K562 (cell line): ENCODE data around the gene AMN1. TPM values are rescaled to one million over a fixed set of nuclear protein-coding genes. Genes with fewer than 3 reads are reported as not detected.

ENCODE experiments used
- DACH1 ChIP-seq: fragments of 450-650 bp; IDR thresholded peaks from 2 replicates; pipeline ENCODE4 v1.6.1; 2018; ENCODE audit not compliant: partially characterized antibody
- polyA plus RNA-seq, 8 experiments: library from polyadenylated mRNA; depleted of rRNA in 4 of 8; stranded (reverse) in 5 of 8; unstranded in 3 of 8; fragments of >200 nt; fragmentation: Nextera tagmentation in 2 of 8; fragmentation: Illumina TruSeq in 1 of 8; extraction: Ambion mirVana in 2 of 8; extraction: Trizol in 1 of 8; gene quantifications; 2 replicates each; pipeline versions ENCODE4 v1.2.1 to v1.2.3, GENCODE V29; 2011 to 2014; ENCODE audit warnings: inconsistent platforms in 1 of 8, missing spikeins in 1 of 8
- total RNA-seq, 7 experiments: library from RNA; depleted of rRNA in 6 of 7; stranded (reverse); fragments of >200 nt in 6 of 7; fragmentation: Illumina TruSeq in 2 of 7; extraction: Trizol in 2 of 7; gene quantifications; 2 replicates each; pipeline versions ENCODE4 v1.2.1 to v1.2.3, GENCODE V29; 2011 to 2021; ENCODE audit warnings: low replicate concordance in 1 of 7
- TF ChIP-seq, protein P1 (sequence below): fragments of 200-600 bp; sonication (generic); IDR thresholded peaks from one replicate; pipeline ENCODE4 v1.6.1; 2012; ENCODE audit warnings: mild to moderate bottlenecking, low read depth, low read length, inconsistent platforms
- TF ChIP-seq, protein P2 (sequence below): fragments of 450-650 bp; IDR thresholded peaks from 2 replicates; pipeline ENCODE4 v1.6.1; 2018; ENCODE audit not compliant: partially characterized antibody

AMN1 gene
- total and polyA plus RNA-seq, 9 of the 15 experiments (the other 6 are each of a cell fraction or from before 2014, with no cell fraction given), result 5.2 to 27.6 (median 13.0) TPM

DNA sequence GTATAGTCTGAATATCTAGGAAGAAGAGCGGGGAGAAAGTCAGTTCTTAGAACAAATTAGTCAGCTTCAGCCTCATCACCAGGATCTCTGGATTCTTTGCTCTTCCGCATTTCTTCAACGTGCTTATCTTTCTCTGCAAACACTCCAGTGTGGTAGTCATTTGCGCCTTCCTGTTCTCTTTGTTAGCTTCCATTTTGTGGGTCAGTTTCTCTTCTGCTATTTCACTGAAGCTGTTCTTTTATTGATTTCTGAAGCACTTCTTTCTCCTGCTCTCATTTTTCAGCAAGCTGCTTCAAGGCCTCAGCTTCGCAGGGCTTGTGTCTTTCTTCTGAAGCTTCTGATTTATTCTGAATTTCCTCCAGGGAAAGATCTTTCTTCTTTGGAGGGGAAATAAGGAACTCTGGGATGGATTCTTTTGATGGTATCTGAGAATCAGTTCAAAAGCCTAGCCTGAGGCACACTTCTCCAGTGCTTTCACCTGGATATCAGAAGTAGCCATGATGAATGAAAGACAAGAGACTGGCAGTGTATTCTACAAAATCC, 13.5 kb downstream of the AMN1 start (continued):
- TF ChIP-seq, protein P1, sequence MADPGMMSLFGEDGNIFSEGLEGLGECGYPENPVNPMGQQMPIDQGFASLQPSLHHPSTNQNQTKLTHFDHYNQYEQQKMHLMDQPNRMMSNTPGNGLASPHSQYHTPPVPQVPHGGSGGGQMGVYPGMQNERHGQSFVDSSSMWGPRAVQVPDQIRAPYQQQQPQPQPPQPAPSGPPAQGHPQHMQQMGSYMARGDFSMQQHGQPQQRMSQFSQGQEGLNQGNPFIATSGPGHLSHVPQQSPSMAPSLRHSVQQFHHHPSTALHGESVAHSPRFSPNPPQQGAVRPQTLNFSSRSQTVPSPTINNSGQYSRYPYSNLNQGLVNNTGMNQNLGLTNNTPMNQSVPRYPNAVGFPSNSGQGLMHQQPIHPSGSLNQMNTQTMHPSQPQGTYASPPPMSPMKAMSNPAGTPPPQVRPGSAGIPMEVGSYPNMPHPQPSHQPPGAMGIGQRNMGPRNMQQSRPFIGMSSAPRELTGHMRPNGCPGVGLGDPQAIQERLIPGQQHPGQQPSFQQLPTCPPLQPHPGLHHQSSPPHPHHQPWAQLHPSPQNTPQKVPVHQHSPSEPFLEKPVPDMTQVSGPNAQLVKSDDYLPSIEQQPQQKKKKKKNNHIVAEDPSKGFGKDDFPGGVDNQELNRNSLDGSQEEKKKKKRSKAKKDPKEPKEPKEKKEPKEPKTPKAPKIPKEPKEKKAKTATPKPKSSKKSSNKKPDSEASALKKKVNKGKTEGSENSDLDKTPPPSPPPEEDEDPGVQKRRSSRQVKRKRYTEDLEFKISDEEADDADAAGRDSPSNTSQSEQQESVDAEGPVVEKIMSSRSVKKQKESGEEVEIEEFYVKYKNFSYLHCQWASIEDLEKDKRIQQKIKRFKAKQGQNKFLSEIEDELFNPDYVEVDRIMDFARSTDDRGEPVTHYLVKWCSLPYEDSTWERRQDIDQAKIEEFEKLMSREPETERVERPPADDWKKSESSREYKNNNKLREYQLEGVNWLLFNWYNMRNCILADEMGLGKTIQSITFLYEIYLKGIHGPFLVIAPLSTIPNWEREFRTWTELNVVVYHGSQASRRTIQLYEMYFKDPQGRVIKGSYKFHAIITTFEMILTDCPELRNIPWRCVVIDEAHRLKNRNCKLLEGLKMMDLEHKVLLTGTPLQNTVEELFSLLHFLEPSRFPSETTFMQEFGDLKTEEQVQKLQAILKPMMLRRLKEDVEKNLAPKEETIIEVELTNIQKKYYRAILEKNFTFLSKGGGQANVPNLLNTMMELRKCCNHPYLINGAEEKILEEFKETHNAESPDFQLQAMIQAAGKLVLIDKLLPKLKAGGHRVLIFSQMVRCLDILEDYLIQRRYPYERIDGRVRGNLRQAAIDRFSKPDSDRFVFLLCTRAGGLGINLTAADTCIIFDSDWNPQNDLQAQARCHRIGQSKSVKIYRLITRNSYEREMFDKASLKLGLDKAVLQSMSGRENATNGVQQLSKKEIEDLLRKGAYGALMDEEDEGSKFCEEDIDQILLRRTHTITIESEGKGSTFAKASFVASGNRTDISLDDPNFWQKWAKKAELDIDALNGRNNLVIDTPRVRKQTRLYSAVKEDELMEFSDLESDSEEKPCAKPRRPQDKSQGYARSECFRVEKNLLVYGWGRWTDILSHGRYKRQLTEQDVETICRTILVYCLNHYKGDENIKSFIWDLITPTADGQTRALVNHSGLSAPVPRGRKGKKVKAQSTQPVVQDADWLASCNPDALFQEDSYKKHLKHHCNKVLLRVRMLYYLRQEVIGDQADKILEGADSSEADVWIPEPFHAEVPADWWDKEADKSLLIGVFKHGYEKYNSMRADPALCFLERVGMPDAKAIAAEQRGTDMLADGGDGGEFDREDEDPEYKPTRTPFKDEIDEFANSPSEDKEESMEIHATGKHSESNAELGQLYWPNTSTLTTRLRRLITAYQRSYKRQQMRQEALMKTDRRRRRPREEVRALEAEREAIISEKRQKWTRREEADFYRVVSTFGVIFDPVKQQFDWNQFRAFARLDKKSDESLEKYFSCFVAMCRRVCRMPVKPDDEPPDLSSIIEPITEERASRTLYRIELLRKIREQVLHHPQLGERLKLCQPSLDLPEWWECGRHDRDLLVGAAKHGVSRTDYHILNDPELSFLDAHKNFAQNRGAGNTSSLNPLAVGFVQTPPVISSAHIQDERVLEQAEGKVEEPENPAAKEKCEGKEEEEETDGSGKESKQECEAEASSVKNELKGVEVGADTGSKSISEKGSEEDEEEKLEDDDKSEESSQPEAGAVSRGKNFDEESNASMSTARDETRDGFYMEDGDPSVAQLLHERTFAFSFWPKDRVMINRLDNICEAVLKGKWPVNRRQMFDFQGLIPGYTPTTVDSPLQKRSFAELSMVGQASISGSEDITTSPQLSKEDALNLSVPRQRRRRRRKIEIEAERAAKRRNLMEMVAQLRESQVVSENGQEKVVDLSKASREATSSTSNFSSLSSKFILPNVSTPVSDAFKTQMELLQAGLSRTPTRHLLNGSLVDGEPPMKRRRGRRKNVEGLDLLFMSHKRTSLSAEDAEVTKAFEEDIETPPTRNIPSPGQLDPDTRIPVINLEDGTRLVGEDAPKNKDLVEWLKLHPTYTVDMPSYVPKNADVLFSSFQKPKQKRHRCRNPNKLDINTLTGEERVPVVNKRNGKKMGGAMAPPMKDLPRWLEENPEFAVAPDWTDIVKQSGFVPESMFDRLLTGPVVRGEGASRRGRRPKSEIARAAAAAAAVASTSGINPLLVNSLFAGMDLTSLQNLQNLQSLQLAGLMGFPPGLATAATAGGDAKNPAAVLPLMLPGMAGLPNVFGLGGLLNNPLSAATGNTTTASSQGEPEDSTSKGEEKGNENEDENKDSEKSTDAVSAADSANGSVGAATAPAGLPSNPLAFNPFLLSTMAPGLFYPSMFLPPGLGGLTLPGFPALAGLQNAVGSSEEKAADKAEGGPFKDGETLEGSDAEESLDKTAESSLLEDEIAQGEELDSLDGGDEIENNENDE, result no peak
- TF ChIP-seq, protein P2, sequence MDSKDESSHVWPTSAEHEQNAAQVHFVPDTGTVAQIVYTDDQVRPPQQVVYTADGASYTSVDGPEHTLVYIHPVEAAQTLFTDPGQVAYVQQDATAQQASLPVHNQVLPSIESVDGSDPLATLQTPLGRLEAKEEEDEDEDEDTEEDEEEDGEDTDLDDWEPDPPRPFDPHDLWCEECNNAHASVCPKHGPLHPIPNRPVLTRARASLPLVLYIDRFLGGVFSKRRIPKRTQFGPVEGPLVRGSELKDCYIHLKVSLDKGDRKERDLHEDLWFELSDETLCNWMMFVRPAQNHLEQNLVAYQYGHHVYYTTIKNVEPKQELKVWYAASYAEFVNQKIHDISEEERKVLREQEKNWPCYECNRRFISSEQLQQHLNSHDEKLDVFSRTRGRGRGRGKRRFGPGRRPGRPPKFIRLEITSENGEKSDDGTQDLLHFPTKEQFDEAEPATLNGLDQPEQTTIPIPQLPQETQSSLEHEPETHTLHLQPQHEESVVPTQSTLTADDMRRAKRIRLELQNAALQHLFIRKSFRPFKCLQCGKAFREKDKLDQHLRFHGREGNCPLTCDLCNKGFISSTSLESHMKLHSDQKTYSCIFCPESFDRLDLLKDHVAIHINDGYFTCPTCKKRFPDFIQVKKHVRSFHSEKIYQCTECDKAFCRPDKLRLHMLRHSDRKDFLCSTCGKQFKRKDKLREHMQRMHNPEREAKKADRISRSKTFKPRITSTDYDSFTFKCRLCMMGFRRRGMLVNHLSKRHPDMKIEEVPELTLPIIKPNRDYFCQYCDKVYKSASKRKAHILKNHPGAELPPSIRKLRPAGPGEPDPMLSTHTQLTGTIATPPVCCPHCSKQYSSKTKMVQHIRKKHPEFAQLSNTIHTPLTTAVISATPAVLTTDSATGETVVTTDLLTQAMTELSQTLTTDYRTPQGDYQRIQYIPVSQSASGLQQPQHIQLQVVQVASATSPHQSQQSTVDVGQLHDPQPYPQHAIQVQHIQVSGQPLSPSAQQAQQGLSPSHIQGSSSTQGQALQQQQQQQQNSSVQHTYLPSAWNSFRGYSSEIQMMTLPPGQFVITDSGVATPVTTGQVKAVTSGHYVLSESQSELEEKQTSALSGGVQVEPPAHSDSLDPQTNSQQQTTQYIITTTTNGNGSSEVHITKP, result no peak
- TF ChIP-seq DACH1, result no peak
